Measurements from ENCODE around the gene MICU1.

The MICU1 gene

GRCh38 chr10:72464438-72464837 is 161.4 kb downstream of the MICU1 start (continued):
- TF ChIP-seq PPARA (CRISPR knock-in tag; IDR thresholded peaks at IDR 0.05; ENCODE audit: borderline replicate concordance) (no peak), GLIS3 (CRISPR knock-in tag; IDR thresholded peaks at IDR 0.05) (no peak), TOX (CRISPR knock-in tag; IDR thresholded peaks at IDR 0.05; ENCODE audit: borderline replicate concordance) (no peak), ESRRG (CRISPR knock-in tag; IDR thresholded peaks at IDR 0.05) (no peak), ZC3H10 (CRISPR knock-in tag; IDR thresholded peaks at IDR 0.05) (no peak), TCF4 (CRISPR knock-in tag; IDR thresholded peaks at IDR 0.05; ENCODE audit: borderline replicate concordance) (no peak)
- TF ChIP-seq, protein P1, sequence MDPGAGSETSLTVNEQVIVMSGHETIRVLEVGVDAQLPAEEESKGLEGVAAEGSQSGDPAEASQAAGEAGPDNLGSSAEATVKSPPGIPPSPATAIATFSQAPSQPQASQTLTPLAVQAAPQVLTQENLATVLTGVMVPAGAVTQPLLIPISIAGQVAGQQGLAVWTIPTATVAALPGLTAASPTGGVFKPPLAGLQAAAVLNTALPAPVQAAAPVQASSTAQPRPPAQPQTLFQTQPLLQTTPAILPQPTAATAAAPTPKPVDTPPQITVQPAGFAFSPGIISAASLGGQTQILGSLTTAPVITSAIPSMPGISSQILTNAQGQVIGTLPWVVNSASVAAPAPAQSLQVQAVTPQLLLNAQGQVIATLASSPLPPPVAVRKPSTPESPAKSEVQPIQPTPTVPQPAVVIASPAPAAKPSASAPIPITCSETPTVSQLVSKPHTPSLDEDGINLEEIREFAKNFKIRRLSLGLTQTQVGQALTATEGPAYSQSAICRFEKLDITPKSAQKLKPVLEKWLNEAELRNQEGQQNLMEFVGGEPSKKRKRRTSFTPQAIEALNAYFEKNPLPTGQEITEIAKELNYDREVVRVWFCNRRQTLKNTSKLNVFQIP (CRISPR knock-in tag; IDR thresholded peaks at IDR 0.05; ENCODE audit: borderline replicate concordance, low read depth) = no peak
- TF ChIP-seq, protein P2, sequence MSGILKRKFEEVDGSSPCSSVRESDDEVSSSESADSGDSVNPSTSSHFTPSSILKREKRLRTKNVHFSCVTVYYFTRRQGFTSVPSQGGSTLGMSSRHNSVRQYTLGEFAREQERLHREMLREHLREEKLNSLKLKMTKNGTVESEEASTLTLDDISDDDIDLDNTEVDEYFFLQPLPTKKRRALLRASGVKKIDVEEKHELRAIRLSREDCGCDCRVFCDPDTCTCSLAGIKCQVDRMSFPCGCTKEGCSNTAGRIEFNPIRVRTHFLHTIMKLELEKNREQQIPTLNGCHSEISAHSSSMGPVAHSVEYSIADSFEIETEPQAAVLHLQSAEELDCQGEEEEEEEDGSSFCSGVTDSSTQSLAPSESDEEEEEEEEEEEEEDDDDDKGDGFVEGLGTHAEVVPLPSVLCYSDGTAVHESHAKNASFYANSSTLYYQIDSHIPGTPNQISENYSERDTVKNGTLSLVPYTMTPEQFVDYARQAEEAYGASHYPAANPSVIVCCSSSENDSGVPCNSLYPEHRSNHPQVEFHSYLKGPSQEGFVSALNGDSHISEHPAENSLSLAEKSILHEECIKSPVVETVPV (CRISPR knock-in tag; IDR thresholded peaks at IDR 0.05) = no peak

DNA sequence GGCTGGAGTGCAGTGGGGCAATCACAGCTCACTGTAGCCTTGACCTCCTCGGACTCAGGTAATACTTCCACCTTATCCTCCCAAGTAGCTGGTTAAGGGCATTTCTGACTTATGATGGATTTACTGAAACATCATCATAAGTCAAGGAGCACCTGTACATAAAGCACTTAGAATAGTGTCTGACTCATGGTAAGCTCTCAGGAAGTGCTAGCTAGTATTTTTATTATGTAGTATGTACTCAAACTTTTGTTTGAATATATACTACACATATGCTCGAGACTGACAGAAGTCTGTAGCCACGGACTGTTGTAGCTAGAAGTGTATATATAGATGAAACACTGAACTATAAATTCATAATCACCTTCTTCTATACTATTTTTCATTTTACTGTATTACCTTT is 163.6 kb downstream of the MICU1 start:
- ATAC-seq = no peak
- TF ChIP-seq, protein P1 (CRISPR knock-in tag; IDR thresholded peaks at IDR 0.05; ENCODE audit: borderline replicate concordance, low read depth) = no peak
- TF ChIP-seq ESRRG (CRISPR knock-in tag; IDR thresholded peaks at IDR 0.05) (no peak), TCF4 (CRISPR knock-in tag; IDR thresholded peaks at IDR 0.05; ENCODE audit: borderline replicate concordance) (no peak), SNAI2 (CRISPR knock-in tag; IDR thresholded peaks at IDR 0.05) (no peak), RARB (CRISPR knock-in tag; IDR thresholded peaks at IDR 0.05) (no peak), ZNF70 (CRISPR knock-in tag; IDR thresholded peaks at IDR 0.05) (no peak), ARNTL (CRISPR knock-in tag; IDR thresholded peaks at IDR 0.05; ENCODE audit: borderline replicate concordance, low read depth) (no peak), PATZ1 (CRISPR knock-in tag; IDR thresholded peaks at IDR 0.05; ENCODE audit: borderline replicate concordance) (no peak), ISL1 (CRISPR knock-in tag; IDR thresholded peaks at IDR 0.05) (no peak), PPARA (CRISPR knock-in tag; IDR thresholded peaks at IDR 0.05; ENCODE audit: borderline replicate concordance) (no peak), ZNF8 (CRISPR knock-in tag; IDR thresholded peaks at IDR 0.05) (no peak), TOX (CRISPR knock-in tag; IDR thresholded peaks at IDR 0.05; ENCODE audit: borderline replicate concordance) (no peak), BACH2 (CRISPR knock-in tag; IDR thresholded peaks at IDR 0.05; ENCODE audit: borderline replicate concordance) (no peak), ZFP30 (CRISPR knock-in tag; IDR thresholded peaks at IDR 0.05) (no peak), CSDC2 (CRISPR knock-in tag; IDR thresholded peaks at IDR 0.05) (no peak), GLIS3 (CRISPR knock-in tag; IDR thresholded peaks at IDR 0.05) (no peak), OSR1 (CRISPR knock-in tag; IDR thresholded peaks at IDR 0.05) (no peak)
- TF ChIP-seq, protein P3, sequence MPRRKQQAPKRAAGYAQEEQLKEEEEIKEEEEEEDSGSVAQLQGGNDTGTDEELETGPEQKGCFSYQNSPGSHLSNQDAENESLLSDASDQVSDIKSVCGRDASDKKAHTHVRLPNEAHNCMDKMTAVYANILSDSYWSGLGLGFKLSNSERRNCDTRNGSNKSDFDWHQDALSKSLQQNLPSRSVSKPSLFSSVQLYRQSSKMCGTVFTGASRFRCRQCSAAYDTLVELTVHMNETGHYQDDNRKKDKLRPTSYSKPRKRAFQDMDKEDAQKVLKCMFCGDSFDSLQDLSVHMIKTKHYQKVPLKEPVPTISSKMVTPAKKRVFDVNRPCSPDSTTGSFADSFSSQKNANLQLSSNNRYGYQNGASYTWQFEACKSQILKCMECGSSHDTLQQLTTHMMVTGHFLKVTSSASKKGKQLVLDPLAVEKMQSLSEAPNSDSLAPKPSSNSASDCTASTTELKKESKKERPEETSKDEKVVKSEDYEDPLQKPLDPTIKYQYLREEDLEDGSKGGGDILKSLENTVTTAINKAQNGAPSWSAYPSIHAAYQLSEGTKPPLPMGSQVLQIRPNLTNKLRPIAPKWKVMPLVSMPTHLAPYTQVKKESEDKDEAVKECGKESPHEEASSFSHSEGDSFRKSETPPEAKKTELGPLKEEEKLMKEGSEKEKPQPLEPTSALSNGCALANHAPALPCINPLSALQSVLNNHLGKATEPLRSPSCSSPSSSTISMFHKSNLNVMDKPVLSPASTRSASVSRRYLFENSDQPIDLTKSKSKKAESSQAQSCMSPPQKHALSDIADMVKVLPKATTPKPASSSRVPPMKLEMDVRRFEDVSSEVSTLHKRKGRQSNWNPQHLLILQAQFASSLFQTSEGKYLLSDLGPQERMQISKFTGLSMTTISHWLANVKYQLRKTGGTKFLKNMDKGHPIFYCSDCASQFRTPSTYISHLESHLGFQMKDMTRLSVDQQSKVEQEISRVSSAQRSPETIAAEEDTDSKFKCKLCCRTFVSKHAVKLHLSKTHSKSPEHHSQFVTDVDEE (CRISPR knock-in tag; IDR thresholded peaks at IDR 0.05) = no peak
- TF ChIP-seq, protein P4, sequence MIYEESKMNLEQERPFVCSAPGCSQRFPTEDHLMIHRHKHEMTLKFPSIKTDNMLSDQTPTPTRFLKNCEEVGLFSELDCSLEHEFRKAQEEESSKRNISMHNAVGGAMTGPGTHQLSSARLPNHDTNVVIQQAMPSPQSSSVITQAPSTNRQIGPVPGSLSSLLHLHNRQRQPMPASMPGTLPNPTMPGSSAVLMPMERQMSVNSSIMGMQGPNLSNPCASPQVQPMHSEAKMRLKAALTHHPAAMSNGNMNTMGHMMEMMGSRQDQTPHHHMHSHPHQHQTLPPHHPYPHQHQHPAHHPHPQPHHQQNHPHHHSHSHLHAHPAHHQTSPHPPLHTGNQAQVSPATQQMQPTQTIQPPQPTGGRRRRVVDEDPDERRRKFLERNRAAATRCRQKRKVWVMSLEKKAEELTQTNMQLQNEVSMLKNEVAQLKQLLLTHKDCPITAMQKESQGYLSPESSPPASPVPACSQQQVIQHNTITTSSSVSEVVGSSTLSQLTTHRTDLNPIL (CRISPR knock-in tag; IDR thresholded peaks at IDR 0.05; ENCODE audit: low read depth) = no peak
- TF ChIP-seq, protein P2 (CRISPR knock-in tag; IDR thresholded peaks at IDR 0.05) = no peak
